GM12878 (cell line): ENCODE results near the gene RPL37. TPM values are rescaled to one million over a fixed set of nuclear protein-coding genes. Genes with fewer than 3 reads are reported as not detected.
"Not testable (repeated sequence)": the region's sequence is repeated elsewhere in the genome, so short reads cannot be mapped to it uniquely, and the experiment has no call there.

Source experiments
- ATAC-seq: fragments of 200-7000 bp; cut with Tn5 transposase; 3 replicates; pipeline ENCODE4 v1.9.1; 2020; ENCODE audit warnings: mild to moderate bottlenecking, moderate library complexity
- BruUV-seq: library from RNA; stranded (reverse); fragments of 400-500 nt; replicated peaks from 2 replicates; lab custom pipeline; 2021; lab: Mats Ljungman, UMichigan
- CTCF ChIA-PET: fragments of 300-600 bp; sonication (Branson Sonifier 250); formaldehyde crosslinking; extraction: SDS; loops from one replicate; lab custom pipeline; 2021; ENCODE audit warnings: inconsistent platforms; lab: Yijun Ruan, JAX
- POLR2A ChIA-PET: fragments of 350-600 bp; formaldehyde crosslinking; extraction: SDS; loops from one replicate; lab custom pipeline; 2021; ENCODE audit warnings: inconsistent platforms; lab: Charles Lee
- RAD21 ChIA-PET: fragments of 300-600 bp; sonication (Branson Sonifier 250); formaldehyde crosslinking; loops from one replicate; lab custom pipeline; 2023; ENCODE audit warnings: antibody characterized with exemption; ENCODE audit not compliant: unreplicated experiment; lab: Charles Lee
- SMC1A ChIA-PET: fragments of 300-600 bp; sonication (Branson Sonifier 250); formaldehyde crosslinking; loops from one replicate; lab custom pipeline; 2023; ENCODE audit not compliant: unreplicated experiment, uncharacterized antibody; lab: Charles Lee
- DNase-seq: peaks from one replicate; pipeline ENCODE4 v3.0.0-alpha.2; 2011; ENCODE audit warnings: low read depth, low spot score
- FAIRE-seq: peaks from 3 replicates; lab custom pipeline; 2011; peaks lifted over from hg19 to GRCh38; lab: Jason Lieb, UNC
- H2AFZ ChIP-seq: 2 replicates; pipeline ENCODE4 v1.6.0; 2011; ENCODE audit warnings: low read depth, low read length, control low read depth; ENCODE audit not compliant: control insufficient read depth
- H3K27ac ChIP-seq: 2 replicates; pipeline ENCODE4 v1.5.1; 2011; ENCODE audit warnings: control low read depth; ENCODE audit not compliant: control insufficient read depth, insufficient read depth
- H3K27me3 ChIP-seq, 2 experiments: replicated peaks in 1 of 2; 2 replicates each; pipeline versions ENCODE4 v1.6.0 to v1.6.1; 2011; ENCODE audit warnings: low read length in 1 of 2; ENCODE audit not compliant: control insufficient read depth in 2 of 2, insufficient read depth in 2 of 2
- H3K36me3 ChIP-seq, 2 experiments: 2 replicates each; pipeline ENCODE4 v1.5.1; 2011; ENCODE audit warnings: low read length in 1 of 2; ENCODE audit not compliant: control insufficient read depth in 2 of 2, insufficient read depth in 2 of 2
- H3K4me1 ChIP-seq: 2 replicates; pipeline ENCODE4 v1.6.1; 2011; ENCODE audit warnings: mild to moderate bottlenecking, low read length, moderate library complexity, mixed read lengths; ENCODE audit not compliant: control insufficient read depth, insufficient read depth
- H3K4me2 ChIP-seq: 2 replicates; pipeline ENCODE4 v1.6.0; 2011; ENCODE audit warnings: control low read depth; ENCODE audit not compliant: control insufficient read depth, insufficient read depth
- H3K4me3 ChIP-seq: fragments of 200-600 bp; sonication (generic); 2 replicates; pipeline ENCODE4 v1.5.1; 2016
- H3K79me2 ChIP-seq: 2 replicates; pipeline ENCODE4 v1.6.0; 2011; ENCODE audit warnings: low read length; ENCODE audit not compliant: control insufficient read depth, insufficient read depth
- H3K9ac ChIP-seq: 2 replicates; pipeline ENCODE4 v1.8.0; 2011; ENCODE audit warnings: low read length, control low read depth, mixed read lengths; ENCODE audit not compliant: control insufficient read depth, insufficient read depth
- H3K9me3 ChIP-seq: replicated peaks from 3 replicates; pipeline ENCODE4 v1.5.1; 2011; ENCODE audit warnings: mild to moderate bottlenecking, low read length; ENCODE audit not compliant: control insufficient read depth, insufficient read depth
- H4K20me1 ChIP-seq: 2 replicates; pipeline ENCODE4 v1.6.0; 2011; ENCODE audit not compliant: control insufficient read depth, insufficient read depth
- CEBPB ChIP-seq, 2 experiments: fragments of 150-350 bp in 1 of 2; IDR thresholded peaks; 2 replicates each; pipeline ENCODE4 v1.6.1; 2012 to 2014; ENCODE audit warnings: low read depth in 2 of 2, low read length in 2 of 2, borderline replicate concordance in 1 of 2, inconsistent platforms in 1 of 2
- NR2F1 ChIP-seq: fragments of 450-650 bp; conservative IDR thresholded peaks from 2 replicates; pipeline ENCODE4 v1.6.1; 2017; ENCODE audit warnings: mild to moderate bottlenecking
- WGBS: methylation state at CpG from one replicate; pipeline ENCODE4 v1.1.6; 2016; ENCODE audit warnings: low lambda C conversion rate; ENCODE audit not compliant: insufficient replicate concordance, insufficient coverage; ENCODE audit errors: missing lambda C conversion rate; 5-methylcytosine and 5-hydroxymethylcytosine counted together
- in situ Hi-C: fragments of 300-500 bp; cut with MboI; formaldehyde crosslinking; loops from 9 replicates; pipeline ENCODE4 v1.14.3; 2018; ENCODE audit warnings: mixed read lengths
- intact Hi-C: fragments of 100-400 bp; cut with micrococcal nuclease; formaldehyde crosslinking; loops from one replicate; pipeline ENCODE4 v1.14.2; 2022; ENCODE audit not compliant: unreplicated experiment
- polyA plus RNA-seq, 11 experiments: library from polyadenylated mRNA; depleted of rRNA in 4 of 11; unstranded in 6 of 11; stranded (reverse) in 5 of 11; fragments of >200 nt; fragmentation: Nextera tagmentation in 4 of 11; fragmentation: Illumina TruSeq in 1 of 11; extraction: Ambion mirVana in 4 of 11; extraction: Trizol in 1 of 11; gene quantifications; 1 replicate in 1 of 11; 2 replicates in 10 of 11; pipeline versions ENCODE4 v1.2.1 to v1.2.3, GENCODE V29; 2011 to 2016; ENCODE audit warnings: inconsistent platforms in 2 of 11, missing spikeins in 2 of 11, low read depth in 1 of 11
- total RNA-seq, 4 experiments: library from RNA; depleted of rRNA in 3 of 4; stranded (reverse); fragments of >200 nt in 3 of 4; fragmentation: Illumina TruSeq in 1 of 4; extraction: Trizol in 1 of 4; gene quantifications; 2 replicates each; pipeline versions ENCODE4 v1.2.1 to v1.2.3, GENCODE V29; 2013 to 2021

The RPL37 gene
- total and polyA plus RNA-seq, 10 of the 15 experiments (the other 5 are each of a cell fraction or from before 2014, with no cell fraction given), result 1,697 to 6,216 (median 3,013) TPM

- no peaks in the 10 kb centered on the region for H4K20me1 ChIP-seq
- TF ChIP-seq NR2F1 (no peak), CEBPB (IDR thresholded peaks at IDR 0.05; ENCODE audit: borderline replicate concordance in 1 of 2, low read depth in 2 of 2, low read length in 2 of 2) (no peak)
- H2AFZ ChIP-seq, result no peak overlapping the region
- no peak for DNase-seq
- ChIA-PET CTCF (interaction anchor here (0.9 to 1.6 kb wide), 5 partner anchors 10 to 28 kb away, joined by 3 read pairs; no protein-coding TSS in a partner anchor), POLR2A (interaction anchor here (0.6 to 1.5 kb wide), 2 partner anchors 10 to 15 kb away, joined by 3 read pairs; no protein-coding TSS in a partner anchor), SMC1A (interaction anchor here (0.8 to 1.7 kb wide), 3 partner anchors 12 to 50 kb away, joined by 3 to 5 read pairs (median 4); no protein-coding TSS in a partner anchor), RAD21 (no interaction called here)
- H3K4me3 ChIP-seq, result no peak overlapping the region
- no peak overlapping the region for H3K9ac ChIP-seq
- no peak for ATAC-seq
- no peak for FAIRE-seq
- intact Hi-C loops (no loop called here), in situ Hi-C loops (no loop called here)
- no peaks in the 10 kb centered on the region for H3K4me1 ChIP-seq
- H3K79me2 ChIP-seq, result peaks cover 47% of the 10 kb centered on the region
- BruUV-seq, result no TSS peak
- H3K27me3 ChIP-seq, result no peaks in the 10 kb centered on the region
- H3K27ac ChIP-seq, result no peak overlapping the region
- H3K9me3 ChIP-seq, result peaks cover 5% of the 10 kb centered on the region
- 96% methylated on average over 1 of the region's 1 CpG for WGBS
- H3K4me2 ChIP-seq, result no peak overlapping the region
- H3K36me3 ChIP-seq, result no peaks in the 10 kb centered on the region
Measured at GRCh38 chr5:40787986-40788385, 47.0 kb downstream of the RPL37 start.

GRCh38 chr5:40786664-40787063 is 48.4 kb downstream of the RPL37 start:
- H3K27ac ChIP-seq, BruUV-seq, H4K20me1 ChIP-seq, H3K4me2 ChIP-seq, DNase-seq, in situ Hi-C loops, FAIRE-seq, H3K4me1 ChIP-seq, RAD21 ChIA-PET, intact Hi-C loops, H3K36me3 ChIP-seq, H3K27me3 ChIP-seq, H3K9ac ChIP-seq, H2AFZ ChIP-seq, H3K4me3 ChIP-seq, ATAC-seq, H3K9me3 ChIP-seq: not testable (repeated sequence)
- ChIA-PET SMC1A (interaction anchor here (1.8 kb wide), 1 partner anchor 46 kb away, joined by 4 read pairs; no protein-coding TSS in a partner anchor), CTCF (interaction anchor here (1.2 to 1.6 kb wide), 2 partner anchors 9 to 27 kb away, joined by 3 read pairs; no protein-coding TSS in a partner anchor), POLR2A (interaction anchor here (1.5 kb wide), 1 partner anchor 8 kb away, joined by 3 read pairs; no protein-coding TSS in a partner anchor)
- WGBS, result 100% methylated on average over 2 of the region's 3 CpGs
- H3K79me2 ChIP-seq, result peaks cover 42% of the 10 kb centered on the region
